ENCODE measurements around the gene POU2F3.

POU2F3 gene

DNA sequence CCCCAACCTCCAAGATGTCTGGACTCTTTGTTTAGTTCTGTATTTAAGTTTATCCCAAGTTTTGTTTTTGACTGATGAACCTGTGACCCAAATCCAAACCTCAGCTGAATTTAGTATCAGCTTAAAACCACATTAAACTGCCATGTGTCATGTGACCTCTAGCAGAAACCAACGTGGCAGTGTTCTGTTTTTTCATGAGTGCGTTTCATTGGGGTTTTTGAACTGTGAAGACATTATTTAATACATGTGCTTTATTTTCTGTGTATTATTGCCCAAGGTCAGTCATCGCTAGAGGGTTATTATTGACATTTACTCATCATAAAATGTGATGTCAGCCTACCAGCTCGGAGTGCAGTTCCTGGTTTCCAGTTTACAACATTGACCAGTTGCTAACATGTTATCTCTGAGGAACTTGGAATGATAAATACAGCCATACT is 86.9 kb downstream of the POU2F3 start:
- no peak overlapping the region for H3K4me3 ChIP-seq (ENCODE audit: low read depth, low read length)
- TF ChIP-seq, protein P1, sequence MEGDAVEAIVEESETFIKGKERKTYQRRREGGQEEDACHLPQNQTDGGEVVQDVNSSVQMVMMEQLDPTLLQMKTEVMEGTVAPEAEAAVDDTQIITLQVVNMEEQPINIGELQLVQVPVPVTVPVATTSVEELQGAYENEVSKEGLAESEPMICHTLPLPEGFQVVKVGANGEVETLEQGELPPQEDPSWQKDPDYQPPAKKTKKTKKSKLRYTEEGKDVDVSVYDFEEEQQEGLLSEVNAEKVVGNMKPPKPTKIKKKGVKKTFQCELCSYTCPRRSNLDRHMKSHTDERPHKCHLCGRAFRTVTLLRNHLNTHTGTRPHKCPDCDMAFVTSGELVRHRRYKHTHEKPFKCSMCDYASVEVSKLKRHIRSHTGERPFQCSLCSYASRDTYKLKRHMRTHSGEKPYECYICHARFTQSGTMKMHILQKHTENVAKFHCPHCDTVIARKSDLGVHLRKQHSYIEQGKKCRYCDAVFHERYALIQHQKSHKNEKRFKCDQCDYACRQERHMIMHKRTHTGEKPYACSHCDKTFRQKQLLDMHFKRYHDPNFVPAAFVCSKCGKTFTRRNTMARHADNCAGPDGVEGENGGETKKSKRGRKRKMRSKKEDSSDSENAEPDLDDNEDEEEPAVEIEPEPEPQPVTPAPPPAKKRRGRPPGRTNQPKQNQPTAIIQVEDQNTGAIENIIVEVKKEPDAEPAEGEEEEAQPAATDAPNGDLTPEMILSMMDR (IDR thresholded peaks at IDR 0.05; ENCODE audit: borderline replicate concordance, insufficient read depth, low read depth, low read length) = no peak

DNA sequence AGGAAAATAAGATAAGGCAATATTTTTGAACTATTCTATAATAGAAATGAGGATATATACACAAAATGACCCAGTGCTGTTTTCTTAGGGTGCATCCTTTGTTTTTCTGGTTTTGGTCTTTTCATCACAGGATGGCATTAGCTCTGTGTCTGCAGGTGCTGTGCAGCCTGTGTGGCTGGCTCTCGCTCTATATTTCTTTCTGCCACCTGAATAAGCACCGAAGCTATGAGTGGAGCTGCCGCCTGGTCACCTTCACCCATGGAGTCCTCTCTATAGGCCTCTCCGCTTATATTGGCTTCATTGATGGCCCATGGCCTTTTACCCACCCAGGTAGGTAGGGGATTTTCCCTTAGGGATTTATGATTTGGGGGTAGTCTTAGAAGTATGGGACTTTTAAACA is 87.4 kb downstream of the POU2F3 start:
- TF ChIP-seq, protein P1 (IDR thresholded peaks at IDR 0.05; ENCODE audit: borderline replicate concordance, insufficient read depth, low read depth, low read length) = no peak
- no peak overlapping the region for H3K4me3 ChIP-seq (ENCODE audit: low read depth, low read length)

DNA sequence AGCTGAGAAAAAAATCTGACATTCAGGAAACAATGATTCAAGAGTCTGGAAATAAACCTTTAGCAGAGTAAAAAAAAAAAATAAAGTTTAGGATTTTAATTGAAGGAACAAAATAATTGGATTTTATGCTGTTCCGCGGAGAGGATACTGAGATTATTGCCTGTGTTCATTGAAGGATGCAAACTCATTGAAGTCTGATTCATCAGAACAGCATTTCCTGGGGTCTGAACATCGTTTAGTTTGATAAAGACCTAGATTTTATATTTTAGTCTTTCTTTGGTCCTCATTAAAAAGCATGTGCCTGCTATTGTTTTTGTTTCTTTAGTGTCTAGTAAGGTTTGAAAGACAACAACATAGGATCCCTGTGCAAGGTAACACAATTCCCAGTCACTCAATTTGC is 89.6 kb downstream of the POU2F3 start:
- H3K4me3 ChIP-seq (ENCODE audit: low read depth, low read length) = no peak overlapping the region
- TF ChIP-seq, protein P1 (IDR thresholded peaks at IDR 0.05; ENCODE audit: borderline replicate concordance, insufficient read depth, low read depth, low read length) = no peak

- H3K4me3 ChIP-seq (ENCODE audit: low read depth, low read length) = no peak overlapping the region
- TF ChIP-seq, protein P1 (IDR thresholded peaks at IDR 0.05; ENCODE audit: borderline replicate concordance, insufficient read depth, low read depth, low read length) = no peak
Measured at GRCh38 chr11:120330045-120330444, 90.1 kb downstream of the POU2F3 start.

DNA sequence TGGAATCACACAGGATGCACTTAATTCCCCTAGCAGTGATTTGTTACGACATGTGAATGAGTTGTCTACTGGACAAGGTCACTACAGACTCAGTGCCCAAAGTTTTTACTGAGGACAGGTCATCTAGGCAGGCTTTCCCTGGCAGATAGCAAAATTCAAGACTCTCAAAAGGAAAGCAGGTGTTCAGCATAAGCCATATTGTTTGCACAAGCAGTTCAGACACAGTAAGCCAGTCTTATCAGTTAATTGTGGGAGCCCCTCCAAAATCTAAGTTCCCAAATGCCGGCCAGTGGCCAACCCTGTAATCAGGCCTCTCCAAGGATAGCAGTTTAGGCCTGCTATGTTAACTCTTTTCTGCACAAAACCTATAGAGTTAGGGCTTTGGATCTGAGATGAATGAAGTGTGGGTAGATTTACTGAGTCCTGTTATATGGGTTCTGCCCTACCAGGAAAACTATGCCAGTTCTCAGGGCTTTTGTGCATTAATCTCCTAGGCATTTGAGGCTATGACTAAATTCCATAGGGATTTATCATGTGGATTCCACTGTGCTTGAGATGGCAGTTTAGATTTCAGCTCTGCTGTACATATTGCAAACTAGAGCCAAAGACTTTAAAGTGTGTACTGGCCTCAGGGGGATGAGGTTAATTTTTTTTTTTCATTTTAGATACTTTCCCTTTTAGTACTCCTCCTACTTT is 91.5 kb downstream of the POU2F3 start:
- TF ChIP-seq, protein P1 (IDR thresholded peaks at IDR 0.05; ENCODE audit: borderline replicate concordance, insufficient read depth, low read depth, low read length) = no peak
- H3K4me3 ChIP-seq (ENCODE audit: low read depth, low read length) = no peak overlapping the region

DNA sequence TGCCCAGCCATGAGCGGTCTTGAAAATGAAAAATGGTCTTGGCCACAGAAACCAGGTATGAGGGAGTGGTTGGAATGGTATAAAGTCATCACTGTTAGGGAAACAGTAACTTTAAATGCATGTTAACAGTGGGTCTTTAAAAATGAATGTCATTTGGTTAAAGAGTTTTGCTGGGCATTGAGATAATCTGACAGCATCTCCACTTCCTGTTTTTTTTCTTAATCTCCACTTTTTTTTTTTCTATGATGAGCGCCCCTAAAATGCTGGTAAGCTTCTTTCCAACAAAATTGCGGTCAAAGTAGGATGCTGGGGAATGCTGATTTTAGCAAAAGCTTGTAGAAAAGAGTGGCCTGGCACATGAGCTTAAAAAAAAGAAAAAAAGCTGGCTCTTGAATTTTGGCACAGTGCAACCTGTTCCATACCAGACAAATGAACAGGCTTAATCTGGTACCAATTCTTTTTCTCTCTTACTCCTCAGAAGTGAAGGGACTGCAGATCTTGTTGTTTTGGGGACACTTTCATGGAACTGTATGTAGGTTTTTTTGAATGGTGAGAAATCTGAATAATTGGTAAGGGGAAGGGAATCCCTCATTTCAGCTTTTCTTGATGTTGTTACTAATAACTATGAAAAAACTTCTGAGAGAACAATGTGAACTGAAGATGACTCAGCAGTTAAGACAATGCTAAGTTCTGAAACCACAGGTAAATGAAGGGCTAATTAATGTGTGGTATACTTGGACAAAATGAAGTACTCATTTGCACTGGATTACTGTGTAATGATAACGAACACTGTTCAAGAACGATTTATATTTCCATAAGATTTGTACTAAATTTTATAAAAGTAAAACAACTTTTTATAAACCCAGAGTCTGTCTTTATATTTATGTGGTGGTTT is 93.1 kb downstream of the POU2F3 start:
- TF ChIP-seq, protein P1 (IDR thresholded peaks at IDR 0.05; ENCODE audit: borderline replicate concordance, insufficient read depth, low read depth, low read length) = no peak
- H3K4me3 ChIP-seq (ENCODE audit: low read depth, low read length) = no peak overlapping the region

Data from GM12875 (cell line).